HG03342 (cell line): ENCODE measurements around the gene EPB41L2.
"Not testable (repeated sequence)": the region's sequence is repeated elsewhere in the genome, so short reads cannot be mapped to it uniquely, and the experiment has no call there.

Experiments used
- ATAC-seq: cut with Tn5 transposase; IDR thresholded peaks from one replicate; pipeline ENCODE4 v1.9.1; 2021; ENCODE audit warnings: mild to moderate bottlenecking, moderate library complexity; ENCODE audit not compliant: unreplicated experiment

Gene EPB41L2

DNA sequence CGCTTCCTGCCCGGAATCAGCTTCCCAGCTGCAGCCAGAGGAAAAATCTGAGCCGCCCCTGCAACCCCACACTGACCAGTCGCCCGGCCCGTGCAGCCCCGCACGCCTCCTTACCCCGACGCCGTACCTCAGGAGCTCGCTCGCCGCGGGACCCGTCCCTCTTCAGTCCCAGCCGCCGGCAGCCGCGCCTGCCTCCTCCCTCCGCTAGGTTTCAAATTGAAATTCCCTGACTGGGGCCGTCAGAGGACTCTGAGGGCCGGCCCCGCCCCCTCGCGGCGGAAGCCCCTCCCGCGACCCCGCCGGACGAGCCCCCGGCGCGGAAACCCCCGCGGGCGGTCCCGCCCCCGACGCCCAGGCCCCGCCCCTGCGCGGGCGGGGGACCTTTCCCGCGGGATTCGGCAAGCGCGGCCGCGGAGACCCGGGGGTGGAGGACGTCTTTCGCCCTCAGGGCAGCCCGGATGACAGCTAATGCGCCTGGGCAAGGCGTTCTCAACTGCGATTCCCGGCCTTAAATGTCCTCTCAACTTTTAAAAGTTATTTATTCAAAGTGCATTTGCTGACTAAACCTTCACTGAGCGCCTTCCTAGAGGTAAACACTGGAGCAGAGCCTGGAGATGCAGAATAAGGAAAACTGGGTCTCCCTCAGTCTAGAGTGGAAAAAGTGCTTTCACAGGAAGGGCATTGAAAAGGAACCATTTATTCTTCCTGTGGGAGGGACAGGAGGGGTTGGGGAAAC is at the start of gene EPB41L2:
TSS of gene EPB41L2 (minus strand) at position 218 of the 736 bp plus-strand sequence. CDS start 106,760 bp downstream, outside the sequence.
- peak; percentile 73 for ATAC-seq

DNA sequence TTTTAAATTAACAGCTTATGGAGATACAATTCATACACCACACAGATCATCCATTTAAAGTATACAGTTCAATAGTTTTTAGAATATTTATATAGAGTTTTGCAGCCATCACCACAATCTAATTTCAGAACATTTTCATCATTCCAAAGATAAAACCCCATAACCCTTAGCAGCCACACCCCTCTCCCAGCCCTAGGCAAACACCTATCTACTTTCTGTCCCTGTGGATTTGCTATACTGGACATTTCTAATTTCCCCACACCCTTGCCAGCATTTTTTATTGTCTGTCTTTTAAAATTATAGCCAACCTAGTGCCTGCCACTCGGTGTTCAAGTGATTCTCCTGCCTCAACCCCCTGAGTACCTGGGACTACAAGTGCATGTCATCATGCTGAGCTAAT is 49.2 kb upstream of the EPB41L2 start:
- ATAC-seq: no peak

DNA sequence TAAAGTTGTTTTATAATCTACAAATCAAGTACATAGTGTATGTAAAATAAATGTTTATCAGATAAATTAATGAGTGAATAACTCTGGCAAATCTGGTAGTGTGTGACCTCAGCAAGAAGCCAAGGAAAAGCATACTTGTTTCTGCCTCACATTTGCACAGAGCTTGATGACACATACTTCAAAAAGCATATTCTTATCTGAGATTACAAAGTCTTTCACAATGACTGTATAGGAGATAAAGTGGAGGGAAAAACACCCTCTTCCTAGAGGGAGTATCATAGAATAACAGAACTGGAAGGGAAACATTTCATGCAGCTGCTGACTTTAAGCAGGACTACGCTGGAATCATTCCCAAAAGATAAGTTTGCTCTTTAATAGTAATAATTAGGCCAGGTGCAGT is 44.1 kb upstream of the EPB41L2 start:
- no peak for ATAC-seq

DNA sequence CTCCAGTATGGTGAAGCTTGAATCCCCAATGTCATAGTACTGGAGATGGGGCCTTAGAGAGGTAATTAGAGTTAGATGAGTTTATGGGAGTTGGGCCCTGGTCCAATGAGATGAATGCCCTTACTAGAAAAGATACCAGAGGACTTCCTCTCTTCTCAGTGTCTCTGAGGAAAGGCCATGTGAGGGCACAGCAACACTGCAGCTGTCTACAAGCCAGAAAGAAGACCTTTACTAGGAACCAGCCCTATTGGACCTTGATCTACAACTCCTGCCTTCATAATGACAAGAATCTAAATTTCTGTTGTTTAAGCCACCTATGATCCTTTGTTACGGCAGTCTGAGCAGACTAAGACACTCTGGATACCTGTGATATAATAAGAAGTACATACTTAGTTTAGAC is 40.9 kb upstream of the EPB41L2 start:
- ATAC-seq: no peak

DNA sequence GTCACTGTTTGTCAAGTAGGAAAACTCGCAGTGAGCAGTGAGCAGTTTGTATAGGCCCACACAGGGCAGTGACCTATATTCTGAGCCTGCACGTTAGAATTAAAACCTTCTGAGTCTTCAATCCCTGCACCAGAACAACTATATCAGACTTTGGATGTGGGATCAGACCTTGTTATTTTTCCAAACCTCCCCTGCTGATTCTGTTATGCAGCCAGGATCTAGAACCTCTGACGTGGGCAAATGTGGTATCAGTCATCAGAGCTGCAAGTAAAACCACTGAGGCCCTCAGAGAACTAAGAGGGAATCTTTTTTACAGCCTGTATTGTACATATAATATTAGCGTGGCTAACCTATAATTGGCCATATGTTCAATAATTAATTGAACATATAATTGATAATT is 40.3 kb upstream of the EPB41L2 start:
- no peak for ATAC-seq

DNA sequence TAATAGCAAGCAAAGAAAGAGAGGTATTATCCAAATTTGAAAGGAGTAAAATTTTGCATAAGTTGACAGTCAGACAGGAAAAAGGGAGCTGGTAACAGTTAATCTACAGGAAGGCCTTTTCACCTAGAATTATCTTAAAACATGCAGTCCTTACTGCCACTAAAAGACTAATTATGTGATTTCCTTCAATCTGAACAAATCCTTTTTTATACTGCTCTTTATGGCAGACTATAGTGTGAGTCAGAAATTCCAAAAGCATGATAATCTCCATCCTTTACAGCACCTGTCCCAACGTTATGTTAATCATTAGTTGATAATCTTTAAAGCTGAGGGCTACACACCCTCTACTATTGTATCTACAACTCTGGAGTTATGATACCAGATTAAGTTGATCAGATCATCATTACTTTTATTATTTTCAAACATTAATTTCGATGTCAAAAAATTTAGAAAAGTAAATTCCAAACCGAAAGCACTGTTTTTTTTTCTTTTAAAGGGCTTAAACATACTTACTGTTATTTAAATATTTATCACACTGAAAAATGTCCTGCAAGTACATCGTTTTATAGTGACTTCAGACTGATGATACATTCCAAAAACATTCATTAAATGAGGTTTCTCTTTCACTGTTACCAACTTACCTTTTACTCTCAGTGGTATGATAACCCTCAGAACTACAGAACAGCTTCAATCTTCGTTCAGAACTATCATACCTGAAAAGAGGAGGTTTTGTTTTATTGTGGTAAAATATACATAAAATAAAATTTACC is 39.1 kb upstream of the EPB41L2 start:
- no peak for ATAC-seq

DNA sequence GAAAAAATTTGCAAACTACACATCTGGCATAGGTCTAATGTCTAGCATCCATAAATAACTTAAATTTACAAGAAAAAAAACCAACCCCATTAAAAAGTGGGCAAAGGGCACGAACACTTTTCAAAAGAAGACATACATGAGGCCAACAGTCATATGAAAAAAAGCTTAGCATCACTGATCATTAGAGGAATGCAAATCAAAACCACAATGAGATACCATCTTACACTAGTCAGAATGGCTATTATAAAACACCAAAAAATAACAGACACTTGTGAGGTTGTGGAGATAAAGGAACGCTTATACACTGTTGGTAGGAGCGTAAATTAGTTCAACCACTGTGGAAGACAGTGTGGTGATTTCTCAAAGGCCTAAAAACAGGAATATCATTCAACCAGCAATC is 33.7 kb upstream of the EPB41L2 start:
- no peak for ATAC-seq

DNA sequence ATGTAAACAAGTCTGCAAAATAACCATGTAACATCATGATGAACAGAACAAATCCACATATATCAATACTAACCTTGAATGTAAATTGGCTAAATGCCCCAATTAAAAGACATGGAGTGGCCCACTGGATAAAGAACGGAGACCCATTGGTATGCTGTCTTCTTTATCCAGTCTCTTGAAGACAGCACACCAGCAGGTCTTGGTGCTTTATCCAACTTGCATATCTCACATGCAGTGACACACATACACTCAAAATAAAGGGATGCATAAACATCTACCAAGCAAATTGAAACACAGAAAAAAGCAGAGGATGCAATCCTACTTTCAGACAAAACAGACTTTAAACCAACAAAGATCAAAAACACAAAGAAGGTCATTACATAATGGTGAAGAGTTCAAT is 30.3 kb upstream of the EPB41L2 start:
- no peak for ATAC-seq

DNA sequence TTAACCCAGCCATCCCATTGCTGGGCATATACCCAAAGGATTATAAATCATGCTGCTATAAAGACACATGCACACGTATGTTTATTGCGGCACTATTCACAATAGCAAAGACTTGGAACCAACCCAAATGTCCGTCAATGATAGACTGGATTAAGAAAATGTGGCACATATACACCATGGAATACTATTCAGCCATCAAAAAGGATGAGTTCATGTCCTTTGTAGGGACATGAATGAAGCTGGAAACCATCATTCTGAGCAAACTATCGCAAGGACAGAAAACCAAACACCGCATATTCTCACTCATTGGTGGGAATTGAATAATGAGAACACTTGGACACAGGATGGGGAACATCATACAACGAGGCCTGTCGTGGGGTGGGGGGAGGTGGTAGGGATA is 28.9 kb upstream of the EPB41L2 start:
- ATAC-seq: not testable (repeated sequence)

DNA sequence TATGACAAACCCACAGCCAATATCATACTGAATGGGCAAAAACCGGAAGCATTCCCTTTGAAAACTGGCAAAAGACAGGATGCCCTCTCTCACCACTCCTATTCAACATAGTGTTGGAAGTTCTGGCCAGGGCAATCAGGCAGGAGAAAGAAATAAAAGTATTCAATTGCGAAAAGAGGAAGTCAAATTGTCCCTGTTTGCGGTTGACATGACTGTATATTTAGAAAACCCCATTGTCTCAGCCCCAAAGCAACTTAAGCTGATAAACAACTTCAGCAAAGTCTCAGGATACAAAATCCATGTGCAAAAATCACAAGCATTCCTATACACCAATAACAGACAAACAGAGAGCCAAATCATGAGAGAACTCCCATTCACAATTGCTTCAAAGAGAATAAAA is 27.3 kb upstream of the EPB41L2 start:
- ATAC-seq: not testable (repeated sequence)

DNA sequence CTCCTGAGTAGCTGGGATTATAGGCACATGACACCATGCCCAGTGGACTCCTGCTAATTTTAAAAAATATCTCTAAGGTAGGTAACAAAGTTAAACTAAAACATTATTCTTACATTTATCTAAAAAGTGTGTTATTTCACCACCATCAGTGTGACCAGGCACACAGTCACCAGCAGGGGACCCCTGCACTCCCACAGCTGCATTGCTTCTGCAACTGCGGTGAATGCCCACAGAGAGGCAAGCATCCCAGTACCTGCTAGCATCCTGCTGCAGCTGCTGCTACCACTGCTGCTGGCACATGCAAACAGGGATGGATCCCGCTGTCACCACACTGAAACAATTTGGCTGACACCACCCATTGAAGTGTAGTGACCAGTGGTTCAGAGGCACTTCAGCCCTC is 21.9 kb upstream of the EPB41L2 start:
- no peak for ATAC-seq

DNA sequence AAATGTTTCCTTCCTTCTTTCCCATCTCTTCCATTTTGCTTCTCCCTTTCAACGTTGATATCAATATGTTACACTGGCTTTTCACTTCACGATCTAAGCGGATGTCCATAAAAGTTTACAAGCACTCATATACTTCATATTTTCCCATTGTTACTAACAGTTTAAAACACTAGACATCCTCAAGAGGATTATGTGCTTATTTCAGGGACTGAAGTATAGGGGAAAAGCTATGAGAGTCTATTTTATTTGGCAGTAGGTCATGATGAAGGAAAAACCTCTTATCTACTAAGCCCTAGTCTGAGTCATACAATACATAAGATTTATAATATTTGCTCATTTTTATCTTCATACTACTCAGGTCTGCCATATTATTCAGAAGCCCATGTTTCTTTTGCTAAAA is 20.6 kb upstream of the EPB41L2 start:
- no peak for ATAC-seq

DNA sequence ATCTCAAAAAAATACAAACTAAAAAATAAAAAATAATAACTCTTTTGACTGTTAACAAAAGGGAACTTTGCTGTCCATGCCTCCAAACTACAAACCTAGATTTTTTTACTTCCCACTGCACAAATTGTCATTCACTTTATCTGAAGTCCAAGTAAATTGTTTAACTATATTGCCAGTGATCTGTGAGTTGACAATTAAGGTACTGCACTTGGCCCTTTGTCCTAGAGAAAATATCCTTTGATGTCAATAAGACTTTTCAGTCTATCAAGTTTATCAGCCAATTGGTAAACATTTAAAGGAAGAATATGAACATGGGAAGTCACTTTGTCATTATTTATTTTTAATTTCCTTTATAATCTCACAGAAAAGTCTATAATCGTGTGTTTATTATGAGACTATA is 19.3 kb upstream of the EPB41L2 start:
- ATAC-seq: no peak

DNA sequence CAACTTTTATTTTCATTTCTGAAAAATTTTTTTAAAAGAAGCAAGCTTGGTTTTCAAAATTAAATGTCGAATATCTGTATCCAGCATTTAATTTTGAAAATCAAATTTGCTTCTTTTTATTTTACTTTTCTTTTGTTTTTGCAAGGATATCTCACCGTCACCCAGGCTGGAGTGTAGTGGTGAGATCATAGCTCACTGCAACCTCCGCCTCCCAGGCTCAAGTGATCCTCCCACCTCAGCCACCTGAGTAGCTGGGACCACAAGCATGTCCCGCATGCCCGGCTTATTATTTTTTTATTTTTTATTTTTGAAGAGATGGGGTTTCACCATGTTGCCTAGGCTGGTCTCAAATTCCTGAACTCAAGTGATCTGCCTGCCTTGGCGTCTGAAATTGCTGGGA is 17.0 kb upstream of the EPB41L2 start:
- ATAC-seq: no peak

DNA sequence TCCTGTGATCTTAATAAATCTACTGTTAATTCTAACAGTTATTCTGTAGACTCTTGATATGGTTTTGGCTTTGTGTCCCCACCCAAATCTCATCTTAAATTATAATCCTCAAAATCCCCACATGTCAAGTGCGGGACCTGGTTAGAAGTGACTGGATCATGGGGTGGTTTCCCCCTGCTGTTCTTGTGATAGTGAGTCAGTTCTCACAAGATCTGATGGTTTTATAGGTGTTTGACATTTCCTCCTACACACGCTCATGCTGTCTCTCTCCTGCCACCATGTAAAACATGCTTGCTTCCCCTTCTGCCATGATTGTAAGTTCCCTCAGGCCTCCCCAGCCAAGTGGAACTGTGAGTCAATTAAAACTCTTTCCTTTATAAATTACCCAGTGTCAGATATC is 10.5 kb upstream of the EPB41L2 start:
- no peak for ATAC-seq

DNA sequence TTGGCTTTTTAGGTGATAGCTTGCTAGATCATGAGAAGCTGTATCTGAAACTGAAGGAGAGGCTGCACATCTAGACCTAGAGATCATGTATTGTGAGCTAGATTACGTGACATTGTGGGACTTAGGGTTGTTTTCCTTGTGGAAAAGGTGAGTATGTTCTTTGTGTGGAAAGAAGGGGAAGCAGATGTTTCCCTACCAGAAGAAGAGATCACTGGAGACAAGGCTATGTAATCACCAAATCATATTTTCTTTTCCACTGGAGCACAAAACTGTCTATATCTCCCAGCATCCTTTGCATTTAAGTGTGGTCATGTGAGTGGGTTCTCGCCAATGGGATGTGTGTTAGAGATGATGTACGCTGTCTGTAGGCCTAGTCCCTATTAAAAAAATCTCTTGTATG is 7.0 kb upstream of the EPB41L2 start:
- ATAC-seq: no peak

DNA sequence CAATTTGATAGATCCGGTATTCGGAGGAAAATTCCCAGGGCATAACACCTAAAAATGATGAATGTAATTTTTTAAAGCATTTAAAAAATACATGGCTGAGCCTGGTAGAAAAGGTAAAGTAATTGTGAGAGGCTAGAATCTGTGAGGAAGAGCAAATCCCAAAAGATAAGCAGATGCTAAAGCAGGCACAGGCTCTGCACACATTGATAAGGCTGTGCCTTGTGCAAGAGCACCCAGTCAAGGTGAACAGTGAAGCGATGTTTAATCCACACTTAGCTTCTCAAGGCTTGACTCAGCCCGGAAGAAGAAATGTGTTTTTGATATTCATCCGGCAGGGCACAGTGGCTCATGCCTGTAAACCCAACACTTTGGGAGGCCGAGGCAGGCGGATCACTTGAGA is 5.1 kb upstream of the EPB41L2 start:
- ATAC-seq: no peak

DNA sequence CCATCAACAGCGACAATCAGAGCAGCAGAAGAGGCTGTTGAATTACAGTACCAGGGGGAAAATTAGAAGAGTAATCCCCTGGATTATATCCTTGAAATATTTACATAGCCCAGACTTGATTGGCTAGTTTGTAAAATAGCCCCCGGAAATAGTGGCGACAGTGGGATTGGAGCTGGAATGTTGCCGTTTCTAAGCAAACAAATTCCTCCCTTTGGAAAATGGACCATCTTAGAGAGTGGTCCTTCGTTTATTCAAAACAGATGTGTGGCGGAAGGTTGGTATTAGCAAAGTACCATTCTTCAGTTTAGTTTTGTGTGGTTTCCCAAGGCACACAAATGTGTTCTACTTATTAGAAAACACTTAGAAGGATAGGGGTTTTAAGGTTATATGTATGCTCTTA is 4.5 kb upstream of the EPB41L2 start:
- no peak for ATAC-seq

DNA sequence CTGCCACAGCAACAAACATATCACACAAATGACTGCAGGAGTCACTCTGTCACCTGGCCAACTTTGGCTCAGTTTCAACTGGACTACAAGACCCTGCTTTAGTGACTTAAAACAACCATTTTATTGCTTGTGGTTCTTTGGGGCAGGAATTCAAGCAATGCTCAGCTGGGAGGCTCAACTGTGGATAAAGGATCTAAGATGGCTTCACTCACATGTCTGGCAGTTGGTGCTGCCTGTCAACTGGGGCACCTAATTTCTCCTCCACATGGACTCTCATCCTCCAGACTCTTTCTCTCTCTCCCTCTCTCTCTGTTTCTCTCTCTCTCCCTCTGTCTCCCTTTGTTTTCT is 2.8 kb upstream of the EPB41L2 start:
- no peak for ATAC-seq

DNA sequence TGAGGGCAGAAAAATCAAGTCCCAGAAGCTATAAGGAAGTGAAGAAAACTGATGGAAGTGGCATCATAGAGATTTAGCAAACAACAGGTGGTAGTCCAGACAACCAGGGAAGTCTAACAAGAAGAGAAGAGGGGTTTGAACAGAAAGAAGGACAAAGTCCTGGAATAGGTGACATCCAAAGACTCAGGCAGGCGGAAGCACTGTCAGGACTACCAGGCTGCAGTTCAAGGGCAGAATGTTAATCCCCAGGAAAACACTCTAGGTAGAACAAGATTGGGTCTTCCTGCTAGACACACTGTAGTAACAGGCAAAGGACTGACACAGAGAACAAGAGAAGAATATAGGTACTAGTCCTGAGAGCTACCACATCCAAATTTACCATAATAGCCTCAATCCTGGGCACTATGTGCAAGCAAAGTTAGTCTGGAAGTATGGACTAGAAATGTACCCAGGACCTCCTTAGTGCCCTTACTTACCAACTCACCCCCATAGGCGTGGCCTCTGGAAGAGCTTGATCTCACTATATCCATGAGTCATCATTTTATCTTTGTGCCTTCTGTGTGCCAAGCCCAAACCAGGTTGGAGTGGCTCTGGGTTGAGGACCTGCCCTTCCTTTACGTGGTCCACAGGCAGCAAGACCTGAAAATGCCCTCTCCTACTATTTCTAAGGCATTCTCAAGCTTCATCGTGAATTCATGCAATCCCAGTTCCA is 2.2 kb upstream of the EPB41L2 start:
- ATAC-seq: no peak

DNA sequence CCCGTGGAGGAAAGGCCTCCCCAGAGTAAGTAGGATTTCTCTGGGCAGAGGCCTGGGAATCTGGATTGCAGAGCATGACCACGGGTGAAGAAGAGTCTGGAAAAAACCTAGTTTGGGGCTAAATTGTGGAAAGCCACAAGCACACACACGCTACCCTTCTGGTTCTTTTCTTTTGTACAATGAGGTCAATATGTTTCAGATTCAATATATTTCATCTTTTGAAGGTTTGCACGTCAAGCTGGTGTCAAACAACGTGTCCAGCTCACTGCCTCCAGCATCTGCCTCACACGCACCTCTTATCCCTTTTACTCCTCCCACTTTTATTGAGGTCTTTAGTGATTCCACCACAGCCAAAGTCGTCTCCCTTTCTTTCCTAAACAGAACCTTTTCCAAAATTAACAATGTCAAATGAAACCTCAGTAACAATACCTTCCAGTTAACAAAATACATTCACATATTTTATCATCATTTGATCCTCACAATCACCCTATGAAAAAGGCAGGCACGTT is 773 bp upstream of the EPB41L2 start:
- ATAC-seq: peak; percentile 23
